H1 (cell line): ENCODE measurements around the gene NCF2. TPM values are rescaled to one million over a fixed set of nuclear protein-coding genes. Genes with fewer than 3 reads are reported as not detected.

Experiments
- ASH2L ChIP-seq: fragments of 200-600, 300-600 bp; sonication (generic); IDR thresholded peaks from one replicate; pipeline ENCODE4 v1.7.1; 2017; ENCODE audit warnings: low read length
- CREB1 ChIP-seq: IDR thresholded peaks from 2 replicates; pipeline ENCODE4 v1.6.1; 2012; ENCODE audit warnings: inconsistent platforms
- EP300 ChIP-seq, 2 experiments: IDR thresholded peaks; 1 replicate in 1 of 2; 2 replicates in 1 of 2; pipeline ENCODE4 v1.6.1; 2011 to 2012; ENCODE audit warnings: low read depth in 2 of 2, low read length in 2 of 2, mild to moderate bottlenecking in 2 of 2, borderline replicate concordance in 1 of 2, inconsistent platforms in 1 of 2, moderate library complexity in 1 of 2
- EZH2 ChIP-seq: fragments of 200-600 bp; sonication (generic); IDR thresholded peaks from 2 replicates; pipeline ENCODE4 v1.7.1; 2012; ENCODE audit warnings: low read depth, mild to moderate bottlenecking, moderate library complexity, low read length, inconsistent platforms; ENCODE audit not compliant: severe bottlenecking
- HDAC6 ChIP-seq: IDR thresholded peaks from one replicate; pipeline ENCODE4 v1.7.1; 2012; ENCODE audit warnings: low read depth, mild to moderate bottlenecking, inconsistent platforms, low read length, moderate library complexity
- JUN ChIP-seq: IDR thresholded peaks from 2 replicates; pipeline ENCODE4 v1.6.1; 2011; ENCODE audit warnings: low read depth, mild to moderate bottlenecking, improper control_type of control experiment, low read length
- MAFK ChIP-seq: IDR thresholded peaks from 2 replicates; pipeline ENCODE4 v1.6.1; 2012; ENCODE audit warnings: low read depth, mild to moderate bottlenecking, improper control_type of control experiment, low read length
- NRF1 ChIP-seq: IDR thresholded peaks from 2 replicates; pipeline ENCODE4 v1.6.1; 2011; ENCODE audit warnings: mild to moderate bottlenecking, low read depth, low read length, improper control_type of control experiment
- POLR2A ChIP-seq, 2 experiments: IDR thresholded peaks; 1 replicate in 1 of 2; 2 replicates in 1 of 2; pipeline ENCODE4 v1.6.1; 2011; ENCODE audit warnings: low read depth in 2 of 2, low read length in 2 of 2, mild to moderate bottlenecking in 2 of 2; ENCODE audit errors: control extremely low read depth in 1 of 2
- POU5F1 ChIP-seq: IDR thresholded peaks from 2 replicates; pipeline ENCODE4 v1.6.1; 2011; ENCODE audit warnings: low read depth, mild to moderate bottlenecking, low read length, moderate library complexity
- RXRA ChIP-seq: IDR thresholded peaks from 2 replicates; pipeline ENCODE4 v1.6.1; 2011; ENCODE audit warnings: low read depth, mild to moderate bottlenecking, low read length, moderate library complexity; ENCODE audit not compliant: insufficient read depth
- TEAD4 ChIP-seq: IDR thresholded peaks from 2 replicates; pipeline ENCODE4 v1.6.1; 2012; ENCODE audit warnings: low read depth, low read length, inconsistent platforms, mixed read lengths
- polyA plus RNA-seq, 7 experiments: library from polyadenylated mRNA; depleted of rRNA in 3 of 7; stranded (reverse) in 5 of 7; unstranded in 2 of 7; fragments of >200 nt in 5 of 7; fragments of 200-250 nt in 2 of 7; gene quantifications; 1 replicate in 5 of 7; 2 replicates in 1 of 7; 4 replicates in 1 of 7; pipeline versions ENCODE4 v1.2.1 to v1.2.3, GENCODE V29; 2011 to 2013; ENCODE audit warnings: missing spikeins in 2 of 7, mixed read lengths in 2 of 7
- total RNA-seq: library from RNA; stranded (reverse); fragmentation: NEBNext Ultra II Directional; extraction: Animal tissue kit (Norgen Biotek cat#: 25700); gene quantifications from 2 replicates; pipeline ENCODE4 v1.2.1, GENCODE V29; 2021
- TF ChIP-seq, protein P1 (sequence below): fragments of 300-600 bp; sonication (generic); IDR thresholded peaks from 2 replicates; pipeline ENCODE4 v1.7.1; 2012; ENCODE audit warnings: low read length, moderate library complexity, mild to moderate bottlenecking, inconsistent platforms; ENCODE audit not compliant: insufficient replicate concordance

Gene NCF2
- total and polyA plus RNA-seq, 2 of the 8 experiments (the other 6 are each of a cell fraction or from before 2014, with no cell fraction given) = not detected

DNA sequence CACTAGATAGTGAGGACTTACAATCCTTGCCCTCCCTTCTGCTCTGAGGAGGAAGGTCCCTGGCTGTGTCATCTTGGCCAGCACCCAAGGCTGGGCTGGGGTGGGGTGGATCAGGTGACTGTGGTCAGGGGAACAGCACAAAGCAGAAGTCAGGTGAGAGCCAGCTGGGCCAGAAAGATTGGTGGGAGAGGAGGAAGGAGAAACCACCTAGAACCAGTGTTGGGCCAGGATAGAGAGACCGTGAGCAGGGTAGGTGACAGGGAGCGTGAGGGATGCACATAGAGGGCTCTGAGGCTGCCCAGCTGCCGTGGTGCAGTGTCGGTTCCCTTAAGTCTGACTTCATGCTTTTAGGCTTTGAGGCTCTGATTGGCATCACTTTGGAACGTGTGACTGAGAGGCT lies 22.7 kb downstream of the NCF2 start (continued):
- TF ChIP-seq, protein P1, sequence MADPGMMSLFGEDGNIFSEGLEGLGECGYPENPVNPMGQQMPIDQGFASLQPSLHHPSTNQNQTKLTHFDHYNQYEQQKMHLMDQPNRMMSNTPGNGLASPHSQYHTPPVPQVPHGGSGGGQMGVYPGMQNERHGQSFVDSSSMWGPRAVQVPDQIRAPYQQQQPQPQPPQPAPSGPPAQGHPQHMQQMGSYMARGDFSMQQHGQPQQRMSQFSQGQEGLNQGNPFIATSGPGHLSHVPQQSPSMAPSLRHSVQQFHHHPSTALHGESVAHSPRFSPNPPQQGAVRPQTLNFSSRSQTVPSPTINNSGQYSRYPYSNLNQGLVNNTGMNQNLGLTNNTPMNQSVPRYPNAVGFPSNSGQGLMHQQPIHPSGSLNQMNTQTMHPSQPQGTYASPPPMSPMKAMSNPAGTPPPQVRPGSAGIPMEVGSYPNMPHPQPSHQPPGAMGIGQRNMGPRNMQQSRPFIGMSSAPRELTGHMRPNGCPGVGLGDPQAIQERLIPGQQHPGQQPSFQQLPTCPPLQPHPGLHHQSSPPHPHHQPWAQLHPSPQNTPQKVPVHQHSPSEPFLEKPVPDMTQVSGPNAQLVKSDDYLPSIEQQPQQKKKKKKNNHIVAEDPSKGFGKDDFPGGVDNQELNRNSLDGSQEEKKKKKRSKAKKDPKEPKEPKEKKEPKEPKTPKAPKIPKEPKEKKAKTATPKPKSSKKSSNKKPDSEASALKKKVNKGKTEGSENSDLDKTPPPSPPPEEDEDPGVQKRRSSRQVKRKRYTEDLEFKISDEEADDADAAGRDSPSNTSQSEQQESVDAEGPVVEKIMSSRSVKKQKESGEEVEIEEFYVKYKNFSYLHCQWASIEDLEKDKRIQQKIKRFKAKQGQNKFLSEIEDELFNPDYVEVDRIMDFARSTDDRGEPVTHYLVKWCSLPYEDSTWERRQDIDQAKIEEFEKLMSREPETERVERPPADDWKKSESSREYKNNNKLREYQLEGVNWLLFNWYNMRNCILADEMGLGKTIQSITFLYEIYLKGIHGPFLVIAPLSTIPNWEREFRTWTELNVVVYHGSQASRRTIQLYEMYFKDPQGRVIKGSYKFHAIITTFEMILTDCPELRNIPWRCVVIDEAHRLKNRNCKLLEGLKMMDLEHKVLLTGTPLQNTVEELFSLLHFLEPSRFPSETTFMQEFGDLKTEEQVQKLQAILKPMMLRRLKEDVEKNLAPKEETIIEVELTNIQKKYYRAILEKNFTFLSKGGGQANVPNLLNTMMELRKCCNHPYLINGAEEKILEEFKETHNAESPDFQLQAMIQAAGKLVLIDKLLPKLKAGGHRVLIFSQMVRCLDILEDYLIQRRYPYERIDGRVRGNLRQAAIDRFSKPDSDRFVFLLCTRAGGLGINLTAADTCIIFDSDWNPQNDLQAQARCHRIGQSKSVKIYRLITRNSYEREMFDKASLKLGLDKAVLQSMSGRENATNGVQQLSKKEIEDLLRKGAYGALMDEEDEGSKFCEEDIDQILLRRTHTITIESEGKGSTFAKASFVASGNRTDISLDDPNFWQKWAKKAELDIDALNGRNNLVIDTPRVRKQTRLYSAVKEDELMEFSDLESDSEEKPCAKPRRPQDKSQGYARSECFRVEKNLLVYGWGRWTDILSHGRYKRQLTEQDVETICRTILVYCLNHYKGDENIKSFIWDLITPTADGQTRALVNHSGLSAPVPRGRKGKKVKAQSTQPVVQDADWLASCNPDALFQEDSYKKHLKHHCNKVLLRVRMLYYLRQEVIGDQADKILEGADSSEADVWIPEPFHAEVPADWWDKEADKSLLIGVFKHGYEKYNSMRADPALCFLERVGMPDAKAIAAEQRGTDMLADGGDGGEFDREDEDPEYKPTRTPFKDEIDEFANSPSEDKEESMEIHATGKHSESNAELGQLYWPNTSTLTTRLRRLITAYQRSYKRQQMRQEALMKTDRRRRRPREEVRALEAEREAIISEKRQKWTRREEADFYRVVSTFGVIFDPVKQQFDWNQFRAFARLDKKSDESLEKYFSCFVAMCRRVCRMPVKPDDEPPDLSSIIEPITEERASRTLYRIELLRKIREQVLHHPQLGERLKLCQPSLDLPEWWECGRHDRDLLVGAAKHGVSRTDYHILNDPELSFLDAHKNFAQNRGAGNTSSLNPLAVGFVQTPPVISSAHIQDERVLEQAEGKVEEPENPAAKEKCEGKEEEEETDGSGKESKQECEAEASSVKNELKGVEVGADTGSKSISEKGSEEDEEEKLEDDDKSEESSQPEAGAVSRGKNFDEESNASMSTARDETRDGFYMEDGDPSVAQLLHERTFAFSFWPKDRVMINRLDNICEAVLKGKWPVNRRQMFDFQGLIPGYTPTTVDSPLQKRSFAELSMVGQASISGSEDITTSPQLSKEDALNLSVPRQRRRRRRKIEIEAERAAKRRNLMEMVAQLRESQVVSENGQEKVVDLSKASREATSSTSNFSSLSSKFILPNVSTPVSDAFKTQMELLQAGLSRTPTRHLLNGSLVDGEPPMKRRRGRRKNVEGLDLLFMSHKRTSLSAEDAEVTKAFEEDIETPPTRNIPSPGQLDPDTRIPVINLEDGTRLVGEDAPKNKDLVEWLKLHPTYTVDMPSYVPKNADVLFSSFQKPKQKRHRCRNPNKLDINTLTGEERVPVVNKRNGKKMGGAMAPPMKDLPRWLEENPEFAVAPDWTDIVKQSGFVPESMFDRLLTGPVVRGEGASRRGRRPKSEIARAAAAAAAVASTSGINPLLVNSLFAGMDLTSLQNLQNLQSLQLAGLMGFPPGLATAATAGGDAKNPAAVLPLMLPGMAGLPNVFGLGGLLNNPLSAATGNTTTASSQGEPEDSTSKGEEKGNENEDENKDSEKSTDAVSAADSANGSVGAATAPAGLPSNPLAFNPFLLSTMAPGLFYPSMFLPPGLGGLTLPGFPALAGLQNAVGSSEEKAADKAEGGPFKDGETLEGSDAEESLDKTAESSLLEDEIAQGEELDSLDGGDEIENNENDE = no peak
- TF ChIP-seq POLR2A (IDR thresholded peaks at IDR 0.05; ENCODE audit: control extremely low read depth in 1 of 2, low read depth in 2 of 2, low read length in 2 of 2) (no peak), MAFK (no peak), ASH2L (no peak), JUN (no peak), NRF1 (no peak), RXRA (no peak), POU5F1 (no peak), EP300 (IDR thresholded peaks at IDR 0.05; ENCODE audit: borderline replicate concordance in 1 of 2, low read depth in 2 of 2, low read length in 2 of 2) (no peak), EZH2 (no peak), TEAD4 (no peak), CREB1 (no peak), HDAC6 (no peak)
